Breast epithelium (tissue), 4 donors: Measurements from ENCODE around the gene CNTN6. TPM values are rescaled to one million over a fixed set of nuclear protein-coding genes. Genes with fewer than 3 reads are reported as not detected.

ENCODE experiments used
- DNase-seq, 2 donors: peaks; one replicate each; pipeline ENCODE4 v3.0.0-alpha.2; 2019; ENCODE audit warnings: low spot score in 2 of 2
- H3K27ac ChIP-seq, 2 donors: fragments of 200-600 bp; sonication (generic) in 1 of 2; one replicate each; pipeline ENCODE4 v1.5.1; 2016 to 2019; ENCODE audit warnings: mild to moderate bottlenecking in 1 of 2
- H3K27me3 ChIP-seq, 2 donors: fragments of 200-600 bp; sonication (generic) in 1 of 2; one replicate each; pipeline versions ENCODE4 v1.5.1 to v1.6.0; 2017 to 2019; ENCODE audit warnings: control low read depth in 1 of 2, mild to moderate bottlenecking in 1 of 2
- H3K36me3 ChIP-seq: fragments of 200-600 bp; one replicate; pipeline ENCODE4 v1.5.1; 2019
- H3K4me1 ChIP-seq, 2 donors: fragments of 200-600 bp; sonication (generic); one replicate each; pipeline ENCODE4 v1.5.1; 2016 to 2019; ENCODE audit warnings: control low read depth in 1 of 2
- H3K4me3 ChIP-seq, 3 donors: fragments of 200-600 bp; sonication (generic); 1 replicate in 2 of 3; 2 replicates in 1 of 3; pipeline ENCODE4 v1.5.1; 2016 to 2019; ENCODE audit warnings: mild to moderate bottlenecking in 3 of 3, moderate library complexity in 2 of 3
- H3K9me3 ChIP-seq, 2 donors: fragments of 200-600 bp; sonication (generic) in 1 of 2; one replicate each; pipeline ENCODE4 v1.5.1; 2016 to 2019; ENCODE audit warnings: control low read depth in 1 of 2
- CTCF ChIP-seq, 3 donors: fragments of 450-650 bp; IDR thresholded peaks; one replicate each; pipeline ENCODE4 v1.5.1; 2016 to 2017; ENCODE audit warnings: antibody characterized with exemption in 3 of 3, mild to moderate bottlenecking in 3 of 3, moderate library complexity in 3 of 3
- POLR2A ChIP-seq: fragments of 450-650 bp; IDR thresholded peaks from one replicate; pipeline ENCODE4 v1.6.1; 2016; ENCODE audit warnings: antibody characterized with exemption, mild to moderate bottlenecking, moderate library complexity
- POLR2AphosphoS5 ChIP-seq, 3 donors: sonication (generic); formaldehyde crosslinking; IDR thresholded peaks; one replicate each; pipeline ENCODE4 v1.6.1; 2017; ENCODE audit warnings: antibody characterized with exemption in 3 of 3
- intact Hi-C: fragments of 100-400 bp; cut with DNase I; formaldehyde crosslinking; loops from one replicate; pipeline ENCODE4 v1.15.1; 2023; ENCODE audit warnings: low total_unique reads
- total RNA-seq, 3 donors: library from RNA; depleted of rRNA; stranded (reverse); fragments of >200 nt; gene quantifications; one replicate each; pipeline ENCODE4 v1.1.0, GENCODE V29; 2016

Gene CNTN6
- total RNA-seq, 3 donors from 2014 or later: under 0.01 to 0.15 TPM; not detected in 1

GRCh38 chr3:1263121-1263520, 170.3 kb downstream of the CNTN6 start:
- H3K4me1 ChIP-seq: no peaks in the 10 kb centered on the region
- TF ChIP-seq CTCF (IDR thresholded peaks at IDR 0.05) (no peak), POLR2AphosphoS5 (IDR thresholded peaks at IDR 0.05) (no peak), POLR2A (no peak)
- no peaks in the 10 kb centered on the region for H3K27me3 ChIP-seq
- H3K36me3 ChIP-seq: no peaks in the 10 kb centered on the region
- no peak overlapping the region for H3K27ac ChIP-seq
- intact Hi-C loops: no loop called here
- no peaks in the 10 kb centered on the region for H3K9me3 ChIP-seq
- no peak for DNase-seq
- H3K4me3 ChIP-seq: no peak overlapping the region

GRCh38 chr3:1269808-1270207, 177.0 kb downstream of the CNTN6 start:
- H3K36me3 ChIP-seq: no peaks in the 10 kb centered on the region
- no peaks in the 10 kb centered on the region for H3K4me1 ChIP-seq
- no peaks in the 10 kb centered on the region for H3K27me3 ChIP-seq
- H3K27ac ChIP-seq: no peak overlapping the region
- peaks cover 0 to 6% of the 10 kb centered on the region in 2 donors for H3K9me3 ChIP-seq
- H3K4me3 ChIP-seq: no peak overlapping the region
- intact Hi-C loops: no loop called here
- TF ChIP-seq POLR2A: no peak
- TF ChIP-seq CTCF (IDR thresholded peaks at IDR 0.05): no peak
- no peak for TF ChIP-seq POLR2AphosphoS5 (IDR thresholded peaks at IDR 0.05)
- no peak for DNase-seq

- intact Hi-C loops: no loop called here
- no peaks in the 10 kb centered on the region for H3K36me3 ChIP-seq
- H3K9me3 ChIP-seq: peaks cover 0 to 6% of the 10 kb centered on the region in 2 donors
- no peak for DNase-seq
- no peaks in the 10 kb centered on the region for H3K4me1 ChIP-seq
- no peak overlapping the region for H3K4me3 ChIP-seq
- H3K27me3 ChIP-seq: no peaks in the 10 kb centered on the region
- TF ChIP-seq CTCF (IDR thresholded peaks at IDR 0.05) (no peak), POLR2AphosphoS5 (IDR thresholded peaks at IDR 0.05) (no peak), POLR2A (no peak)
- no peak overlapping the region for H3K27ac ChIP-seq
Measured at GRCh38 chr3:1272546-1273265, 179.9 kb downstream of the CNTN6 start.

GRCh38 chr3:1275495-1275894, 182.7 kb downstream of the CNTN6 start:
- DNase-seq: no peak
- no peak overlapping the region for H3K4me3 ChIP-seq
- H3K36me3 ChIP-seq: no peaks in the 10 kb centered on the region
- H3K27ac ChIP-seq: no peak overlapping the region
- H3K27me3 ChIP-seq: no peaks in the 10 kb centered on the region
- peaks cover 0 to 6% of the 10 kb centered on the region in 2 donors for H3K9me3 ChIP-seq
- no peak for TF ChIP-seq POLR2A
- no peak for TF ChIP-seq POLR2AphosphoS5 (IDR thresholded peaks at IDR 0.05)
- TF ChIP-seq CTCF (IDR thresholded peaks at IDR 0.05): no peak
- no peaks in the 10 kb centered on the region for H3K4me1 ChIP-seq
- intact Hi-C loops: no loop called here

- TF ChIP-seq CTCF (IDR thresholded peaks at IDR 0.05): no peak
- TF ChIP-seq POLR2A: no peak
- TF ChIP-seq POLR2AphosphoS5 (IDR thresholded peaks at IDR 0.05): no peak
- Histone ChIP-seq H3K4me1 (no peaks in the 10 kb centered on the region), H3K36me3 (no peaks in the 10 kb centered on the region), H3K4me3 (no peak overlapping the region), H3K27ac (no peak overlapping the region), H3K27me3 (no peaks in the 10 kb centered on the region), H3K9me3 (no peaks in the 10 kb centered on the region)
- no peak for DNase-seq
- intact Hi-C loops: no loop called here
Measured at GRCh38 chr3:1287815-1288214, 195.0 kb downstream of the CNTN6 start.
